HL-60/S4 treated with retinoic acid at 250 ng/mL for 4 days and 3 days (cell line): ENCODE data around the gene PTPRD.
"Not testable (repeated sequence)": the region's sequence is repeated elsewhere in the genome, so short reads cannot be mapped to it uniquely, and the experiment has no call there.

Experiments
- in situ Hi-C: fragments of 300-500 bp; cut with MboI; formaldehyde crosslinking; loops from 2 replicates; pipeline ENCODE4 v1.7.0; 2022; ENCODE audit warnings: low sequenced_read_pairs

PTPRD gene

GRCh38 chr9:9556865-9557803, 1055.7 kb downstream of the PTPRD start:
- in situ Hi-C loops, result no loop called here

GRCh38 chr9:9552665-9553064, 1060.1 kb downstream of the PTPRD start:
- in situ Hi-C loops, result no loop called here

GRCh38 chr9:9538766-9539165, 1074.0 kb downstream of the PTPRD start:
- in situ Hi-C loops, result no loop called here

- in situ Hi-C loops, result no loop called here
Measured at GRCh38 chr9:9538356-9538755, 1074.4 kb downstream of the PTPRD start.

GRCh38 chr9:9536523-9536922, 1076.3 kb downstream of the PTPRD start:
- in situ Hi-C loops, result no loop called here

GRCh38 chr9:9523476-9524139, 1089.2 kb downstream of the PTPRD start:
- in situ Hi-C loops, result no loop called here

GRCh38 chr9:9522406-9522805, 1090.4 kb downstream of the PTPRD start:
- in situ Hi-C loops, result no loop called here

GRCh38 chr9:9521033-9521779, 1091.6 kb downstream of the PTPRD start:
- in situ Hi-C loops, result no loop called here

- in situ Hi-C loops, result no loop called here
Measured at GRCh38 chr9:9504869-9505268, 1107.9 kb downstream of the PTPRD start.

- in situ Hi-C loops, result no loop called here
Measured at GRCh38 chr9:9499546-9499945, 1113.3 kb downstream of the PTPRD start.

GRCh38 chr9:9498846-9499245, 1114.0 kb downstream of the PTPRD start:
- in situ Hi-C loops, result no loop called here

- in situ Hi-C loops, result no loop called here
Measured at GRCh38 chr9:9498128-9498527, 1114.7 kb downstream of the PTPRD start.

- in situ Hi-C loops, result no loop called here
Measured at GRCh38 chr9:9494336-9494735, 1118.5 kb downstream of the PTPRD start.

GRCh38 chr9:9492506-9492905, 1120.3 kb downstream of the PTPRD start:
- in situ Hi-C loops, result no loop called here

- in situ Hi-C loops, result no loop called here
Measured at GRCh38 chr9:9489183-9489582, 1123.6 kb downstream of the PTPRD start.

- in situ Hi-C loops, result no loop called here
Measured at GRCh38 chr9:9483175-9483574, 1129.6 kb downstream of the PTPRD start.

GRCh38 chr9:9478741-9479140, 1134.1 kb downstream of the PTPRD start:
- in situ Hi-C loops, result no loop called here

- in situ Hi-C loops, result no loop called here
Measured at GRCh38 chr9:9469271-9469670, 1143.5 kb downstream of the PTPRD start.

GRCh38 chr9:9441874-9442273, 1170.9 kb downstream of the PTPRD start:
- in situ Hi-C loops, result not testable (repeated sequence)

GRCh38 chr9:9437641-9438040, 1175.2 kb downstream of the PTPRD start:
- in situ Hi-C loops, result no loop called here

- in situ Hi-C loops, result not testable (repeated sequence)
Measured at GRCh38 chr9:9426454-9426853, 1186.3 kb downstream of the PTPRD start.
